ENCODE results near the gene PEAR1. TPM values are rescaled to one million over a fixed set of nuclear protein-coding genes. Genes with fewer than 3 reads are reported as not detected.

The PEAR1 gene
- polyA plus RNA-seq, 2 of the 4 experiments (the other 2 are of a cell fraction) = 1.7 to 5.0 TPM

GRCh38 chr1:156923670-156924477 lies 30.4 kb downstream of the PEAR1 start:
- FAIRE-seq (no peak), ATAC-seq (no peak), DNase-seq (ENCODE audit: low read depth in 1 of 2, low spot score in 1 of 2) (no peak)
- no peak for TF ChIP-seq CHD4 (IDR thresholded peaks at IDR 0.05; ENCODE audit: borderline replicate concordance)
- TF ChIP-seq GATA3 (IDR thresholded peaks at IDR 0.05; ENCODE audit: borderline replicate concordance) = no peak
- TF ChIP-seq SREBF2 (IDR thresholded peaks at IDR 0.05) = no peak
- no peak for TF ChIP-seq MAFK (IDR thresholded peaks at IDR 0.05; ENCODE audit: partially characterized antibody)
- TF ChIP-seq PHF8 (IDR thresholded peaks at IDR 0.05; ENCODE audit: borderline replicate concordance, low read depth) = no peak
- TF ChIP-seq, protein P1, sequence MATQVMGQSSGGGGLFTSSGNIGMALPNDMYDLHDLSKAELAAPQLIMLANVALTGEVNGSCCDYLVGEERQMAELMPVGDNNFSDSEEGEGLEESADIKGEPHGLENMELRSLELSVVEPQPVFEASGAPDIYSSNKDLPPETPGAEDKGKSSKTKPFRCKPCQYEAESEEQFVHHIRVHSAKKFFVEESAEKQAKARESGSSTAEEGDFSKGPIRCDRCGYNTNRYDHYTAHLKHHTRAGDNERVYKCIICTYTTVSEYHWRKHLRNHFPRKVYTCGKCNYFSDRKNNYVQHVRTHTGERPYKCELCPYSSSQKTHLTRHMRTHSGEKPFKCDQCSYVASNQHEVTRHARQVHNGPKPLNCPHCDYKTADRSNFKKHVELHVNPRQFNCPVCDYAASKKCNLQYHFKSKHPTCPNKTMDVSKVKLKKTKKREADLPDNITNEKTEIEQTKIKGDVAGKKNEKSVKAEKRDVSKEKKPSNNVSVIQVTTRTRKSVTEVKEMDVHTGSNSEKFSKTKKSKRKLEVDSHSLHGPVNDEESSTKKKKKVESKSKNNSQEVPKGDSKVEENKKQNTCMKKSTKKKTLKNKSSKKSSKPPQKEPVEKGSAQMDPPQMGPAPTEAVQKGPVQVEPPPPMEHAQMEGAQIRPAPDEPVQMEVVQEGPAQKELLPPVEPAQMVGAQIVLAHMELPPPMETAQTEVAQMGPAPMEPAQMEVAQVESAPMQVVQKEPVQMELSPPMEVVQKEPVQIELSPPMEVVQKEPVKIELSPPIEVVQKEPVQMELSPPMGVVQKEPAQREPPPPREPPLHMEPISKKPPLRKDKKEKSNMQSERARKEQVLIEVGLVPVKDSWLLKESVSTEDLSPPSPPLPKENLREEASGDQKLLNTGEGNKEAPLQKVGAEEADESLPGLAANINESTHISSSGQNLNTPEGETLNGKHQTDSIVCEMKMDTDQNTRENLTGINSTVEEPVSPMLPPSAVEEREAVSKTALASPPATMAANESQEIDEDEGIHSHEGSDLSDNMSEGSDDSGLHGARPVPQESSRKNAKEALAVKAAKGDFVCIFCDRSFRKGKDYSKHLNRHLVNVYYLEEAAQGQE (IDR thresholded peaks at IDR 0.05) = no peak
- no peak for TF ChIP-seq BHLHE40 (IDR thresholded peaks at IDR 0.05; ENCODE audit: low read depth, low read length)
- POLR2A ChIA-PET = no interaction called here
- no peak overlapping the region for H3K27ac ChIP-seq
- no peak overlapping the region for H3K4me3 ChIP-seq
- no peaks in the 10 kb centered on the region for H3K9me3 ChIP-seq
- WGBS (ENCODE audit: missing lambda C conversion rate) = 82% methylated on average over 52 of the region's 64 CpGs
- peaks cover 17% of the 10 kb centered on the region for H3K4me1 ChIP-seq
- no peak overlapping the region for H3K4me2 ChIP-seq
- CTCF ChIA-PET = interaction anchor here (0.7 to 11.4 kb wide), 12 partner anchors 12 to 246 kb away, joined by 3 to 341 read pairs (median 6); partner anchors contain the start of genes INSRR, NTRK1 and PEAR1

DNA sequence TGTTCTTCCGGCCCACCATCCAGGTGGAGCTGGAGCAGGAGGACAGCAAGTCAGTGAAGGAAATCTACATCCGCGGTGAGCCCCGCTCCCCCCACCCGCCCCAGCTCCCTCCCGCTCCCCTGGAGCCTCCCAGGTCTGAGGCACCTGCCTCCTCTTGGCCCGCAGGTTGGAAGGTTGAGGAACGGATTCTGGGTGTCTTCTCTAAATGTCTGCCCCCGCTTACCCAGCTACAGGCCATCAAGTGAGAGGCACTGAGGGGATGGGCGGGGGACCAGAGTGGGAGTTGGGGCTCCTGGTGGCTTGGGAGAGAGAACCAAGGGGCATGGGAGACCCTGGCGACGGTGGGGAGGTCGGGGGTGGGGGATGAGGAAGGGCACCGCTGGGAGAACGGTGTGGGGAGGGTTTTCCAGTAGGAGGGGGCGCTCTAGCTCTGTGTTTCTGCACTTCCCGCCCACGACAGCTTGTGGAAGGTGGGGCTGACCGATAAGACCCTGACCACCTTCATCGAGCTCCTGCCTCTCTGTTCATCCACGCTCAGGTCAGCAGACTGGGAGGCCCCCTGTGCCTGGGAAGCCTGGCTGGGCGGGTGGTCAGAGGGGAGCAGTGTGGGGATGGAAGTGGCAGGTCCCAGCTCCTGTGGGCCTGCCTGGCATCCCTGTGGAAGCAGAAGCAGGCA lies 31.1 kb downstream of the PEAR1 start:
- no peak overlapping the region for H3K4me3 ChIP-seq
- no peak overlapping the region for H3K4me2 ChIP-seq
- TF ChIP-seq CHD4 (IDR thresholded peaks at IDR 0.05; ENCODE audit: borderline replicate concordance) = no peak
- no peak for TF ChIP-seq KDM5A (IDR thresholded peaks at IDR 0.05)
- ChIA-PET CTCF (interaction anchor here (0.6 to 11.4 kb wide), 15 partner anchors 9 to 306 kb away, joined by 3 to 341 read pairs (median 5); partner anchors contain the start of genes HAPLN2, INSRR, NTRK1 and PEAR1), POLR2A (no interaction called here)
- ATAC-seq = no peak
- WGBS (ENCODE audit: missing lambda C conversion rate) = 87% methylated on average over 15 of the region's 22 CpGs
- H3K4me1 ChIP-seq = peaks cover 17% of the 10 kb centered on the region
- no peak for DNase-seq (ENCODE audit: low read depth in 1 of 2, low spot score in 1 of 2)
- no peak overlapping the region for H3K27ac ChIP-seq
- no peaks in the 10 kb centered on the region for H3K9me3 ChIP-seq
- FAIRE-seq = no peak

GRCh38 chr1:156925154-156926010 lies 31.9 kb downstream of the PEAR1 start:
- DNase-seq (ENCODE audit: low read depth in 1 of 2, low spot score in 1 of 2) = no peak
- Histone ChIP-seq H3K4me2 (no peak overlapping the region), H3K4me3 (no peak overlapping the region), H3K4me1 (peaks cover 10% of the 10 kb centered on the region; the same call in 1 of the 3 replicates), H3K27ac (no peak overlapping the region), H3K9me3 (no peaks in the 10 kb centered on the region)
- TF ChIP-seq NR3C1 (IDR thresholded peaks at IDR 0.05) (no peak), ZFP36 (IDR thresholded peaks at IDR 0.05; ENCODE audit: borderline replicate concordance, partially characterized antibody) (peak; percentile 93), ELK1 (IDR thresholded peaks at IDR 0.05; ENCODE audit: low read depth, low read length) (no peak)
- TF ChIP-seq, protein P2, sequence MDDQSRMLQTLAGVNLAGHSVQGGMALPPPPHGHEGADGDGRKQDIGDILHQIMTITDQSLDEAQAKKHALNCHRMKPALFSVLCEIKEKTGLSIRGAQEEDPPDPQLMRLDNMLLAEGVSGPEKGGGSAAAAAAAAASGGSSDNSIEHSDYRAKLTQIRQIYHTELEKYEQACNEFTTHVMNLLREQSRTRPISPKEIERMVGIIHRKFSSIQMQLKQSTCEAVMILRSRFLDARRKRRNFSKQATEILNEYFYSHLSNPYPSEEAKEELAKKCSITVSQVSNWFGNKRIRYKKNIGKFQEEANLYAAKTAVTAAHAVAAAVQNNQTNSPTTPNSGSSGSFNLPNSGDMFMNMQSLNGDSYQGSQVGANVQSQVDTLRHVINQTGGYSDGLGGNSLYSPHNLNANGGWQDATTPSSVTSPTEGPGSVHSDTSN (IDR thresholded peaks at IDR 0.05) = no peak
- CTCF ChIA-PET = interaction anchor here (0.6 to 11.4 kb wide), 16 partner anchors 8 to 440 kb away, joined by 3 to 341 read pairs (median 20); partner anchors contain the start of genes HAPLN2, INSRR, NTRK1 and PEAR1
- WGBS (ENCODE audit: missing lambda C conversion rate) = 88% methylated on average over 5 of the region's 5 CpGs
- FAIRE-seq = no peak
- POLR2A ChIA-PET = no interaction called here
- ATAC-seq = no peak

Measured in A549 (cell line).